Kidney epithelial cell (primary cell): ENCODE data around the gene PIAS4. TPM values are rescaled to one million over a fixed set of nuclear protein-coding genes. Genes with fewer than 3 reads are reported as not detected.
A peak's percentile ranks its signal among the peaks of the same experiment; 100 is the strongest.

ENCODE experiments used
- DNase-seq: peaks from one replicate; pipeline ENCODE4 v3.0.0-alpha.2; 2010; ENCODE audit warnings: low read depth
- H3K27me3 ChIP-seq: 2 replicates; pipeline ENCODE4 v1.6.0; 2011; ENCODE audit warnings: low read length; ENCODE audit not compliant: control insufficient read depth, insufficient read depth
- H3K36me3 ChIP-seq: 2 replicates; pipeline ENCODE4 v1.5.1; 2011; ENCODE audit warnings: low read length; ENCODE audit not compliant: control insufficient read depth, insufficient read depth
- H3K4me3 ChIP-seq: 2 replicates; pipeline ENCODE4 v1.5.1; 2011; ENCODE audit warnings: low read depth, mild to moderate bottlenecking, control low read depth, low read length
- CTCF ChIP-seq: IDR thresholded peaks from 2 replicates; pipeline ENCODE4 v1.5.1; 2011; ENCODE audit warnings: mild to moderate bottlenecking, moderate library complexity, low read length, control low read depth, inconsistent platforms; ENCODE audit not compliant: insufficient read depth, poor library complexity, severe bottlenecking
- total RNA-seq: library from RNA; depleted of rRNA; stranded (reverse); fragments of >200 nt; gene quantifications from 2 replicates; pipeline ENCODE4 v1.2.3, GENCODE V29; 2015

PIAS4 gene
- total RNA-seq, 1 donor from 2014 or later: 38.1 TPM

- Histone ChIP-seq H3K36me3 (peaks cover 2% of the 10 kb centered on the region), H3K27me3 (no peaks in the 10 kb centered on the region), H3K4me3 (peak overlapping the region; percentile 99)
- DNase-seq: no peak
- no peak for TF ChIP-seq CTCF
These were observed 37.2 kb upstream of the PIAS4 start for GRCh38 chr19:3970313-3970807.

- TF ChIP-seq CTCF: no peak
- Histone ChIP-seq H3K36me3 (peaks cover under 1% of the 10 kb centered on the region), H3K4me3 (peak within 1 kb of the TSS; percentile 99), H3K27me3 (no peaks in the 10 kb centered on the region)
- DNase-seq: peak; percentile 91
These were observed 36.5 kb upstream of the PIAS4 start, which contains the start of gene DAPK3 for GRCh38 chr19:3970808-3971598. Gene DAPK3, minus strand, starts transcription at chr19:3971099. Its CDS starts 1,364 bp downstream, at chr19:3969735.

- DNase-seq: no peak
- H3K36me3 ChIP-seq: peaks cover 16% of the 10 kb centered on the region
- no peak overlapping the region for H3K4me3 ChIP-seq
- no peak for TF ChIP-seq CTCF
- H3K27me3 ChIP-seq: no peaks in the 10 kb centered on the region
These were observed 32.4 kb upstream of the PIAS4 start for GRCh38 chr19:3975144-3975543.

GRCh38 chr19:3975637-3976087 lies 31.9 kb upstream of the PIAS4 start:
- no peak overlapping the region for H3K4me3 ChIP-seq
- no peaks in the 10 kb centered on the region for H3K27me3 ChIP-seq
- DNase-seq: no peak
- TF ChIP-seq CTCF: no peak
- H3K36me3 ChIP-seq: peaks cover 17% of the 10 kb centered on the region

DNA sequence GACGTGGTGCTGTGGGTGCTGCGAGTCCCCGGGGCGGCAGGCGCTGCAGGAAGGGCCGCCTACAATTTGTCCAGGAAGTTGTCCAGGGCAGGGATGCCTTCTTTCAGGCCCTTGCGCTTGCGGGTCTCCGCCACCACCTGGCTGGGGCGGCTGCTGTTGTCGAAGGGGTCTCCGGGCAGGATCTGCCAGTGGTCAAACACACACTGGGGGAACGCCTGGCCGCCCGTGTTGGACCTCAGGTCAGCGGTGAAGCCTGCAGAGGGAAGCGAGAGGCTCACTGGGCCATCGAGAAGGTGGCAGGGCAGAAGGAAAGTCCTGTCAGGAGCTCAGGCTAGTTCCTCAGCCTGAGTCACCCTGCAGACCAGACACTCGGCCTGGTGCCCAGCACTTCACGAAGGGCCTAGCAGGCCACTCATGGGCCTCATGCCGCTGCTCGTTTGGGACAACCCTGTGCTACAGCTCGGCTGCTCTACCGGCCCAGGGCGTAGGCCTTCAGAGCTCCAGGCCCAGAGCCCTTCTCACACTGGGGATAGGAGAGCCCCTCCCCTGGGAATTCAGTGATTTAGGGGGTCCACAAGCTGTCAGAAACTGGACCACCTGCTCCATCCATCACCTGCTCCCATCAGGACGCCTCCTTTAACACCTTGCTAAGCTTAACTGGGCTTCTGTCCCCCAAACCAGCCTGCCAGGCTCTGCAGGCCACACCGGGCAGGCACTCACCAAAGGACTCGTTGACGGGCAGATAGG lies 30.9 kb upstream of the PIAS4 start:
- Histone ChIP-seq H3K4me3 (no peak overlapping the region), H3K36me3 (peaks cover 20% of the 10 kb centered on the region)
- DNase-seq: no peak

More for the DNA sequence above, 30.9 kb upstream of the PIAS4 start:
- H3K27me3 ChIP-seq: no peaks in the 10 kb centered on the region
- no peak for TF ChIP-seq CTCF
